Liver (tissue), 9 donors: Measurements from ENCODE around the gene KATNB1. TPM values are rescaled to one million over a fixed set of nuclear protein-coding genes. Genes with fewer than 3 reads are reported as not detected.
A peak's percentile ranks its signal among the peaks of the same experiment; 100 is the strongest.

Experiments
- DNase-seq: peaks from one replicate; pipeline ENCODE4 v3.0.0-alpha.2; 2017; ENCODE audit warnings: low spot score
- H3K27ac ChIP-seq, 2 donors: one replicate each; pipeline ENCODE4 v1.7.0; 2013; ENCODE audit warnings: inconsistent platforms in 2 of 2, low read length in 2 of 2, control low read depth in 1 of 2, low read depth in 1 of 2, mild to moderate bottlenecking in 1 of 2
- H3K27me3 ChIP-seq, 4 donors: one replicate each; pipeline versions ENCODE4 v1.6.1 to v1.7.0; 2013; ENCODE audit warnings: low read length in 3 of 4, inconsistent platforms in 1 of 4, mild to moderate bottlenecking in 1 of 4, moderate library complexity in 1 of 4; ENCODE audit not compliant: control insufficient read depth in 4 of 4, insufficient read depth in 4 of 4
- H3K36me3 ChIP-seq, 4 donors: one replicate each; pipeline versions ENCODE4 v1.6.1 to v1.7.0; 2013; ENCODE audit warnings: low read length in 3 of 4, mild to moderate bottlenecking in 3 of 4, low read depth in 1 of 4, moderate library complexity in 1 of 4; ENCODE audit not compliant: control insufficient read depth in 4 of 4, insufficient read depth in 3 of 4
- H3K4me1 ChIP-seq, 4 donors: one replicate each; pipeline versions ENCODE4 v1.6.1 to v1.7.0; 2013; ENCODE audit warnings: low read length in 3 of 4, mild to moderate bottlenecking in 3 of 4, moderate library complexity in 1 of 4; ENCODE audit not compliant: control insufficient read depth in 4 of 4, insufficient read depth in 4 of 4
- H3K4me3 ChIP-seq, 3 donors: one replicate each; pipeline versions ENCODE4 v1.6.1 to v1.7.0; 2013; ENCODE audit warnings: low read length in 3 of 3, control low read depth in 1 of 3, low read depth in 1 of 3, mild to moderate bottlenecking in 1 of 3
- H3K9ac ChIP-seq, 2 donors: one replicate each; pipeline ENCODE4 v1.7.0; 2013; ENCODE audit warnings: low read length in 2 of 2, mild to moderate bottlenecking in 2 of 2, moderate library complexity in 2 of 2, control low read depth in 1 of 2, low read depth in 1 of 2
- H3K9me3 ChIP-seq, 4 donors: one replicate each; pipeline versions ENCODE4 v1.6.1 to v1.7.0; 2013; ENCODE audit warnings: low read length in 3 of 4; ENCODE audit not compliant: control insufficient read depth in 4 of 4
- CTCF ChIP-seq: fragments of 150-350 bp; IDR thresholded peaks from 2 replicates; pipeline ENCODE4 v1.5.1; 2017; ENCODE audit warnings: improper control_type of control experiment, low read depth, low read length; ENCODE audit not compliant: missing input control
- HNF4A ChIP-seq, 2 donors: conservative IDR thresholded peaks; 2 replicates each; pipeline ENCODE4 v1.6.1; 2016; ENCODE audit warnings: antibody characterized with exemption in 2 of 2, mild to moderate bottlenecking in 2 of 2
- MAX ChIP-seq: IDR thresholded peaks from 2 replicates; pipeline ENCODE4 v1.6.1; 2016; ENCODE audit warnings: antibody characterized with exemption
- NR2F2 ChIP-seq: IDR thresholded peaks from 2 replicates; pipeline ENCODE4 v1.6.1; 2016; ENCODE audit warnings: antibody characterized with exemption
- REST ChIP-seq: IDR thresholded peaks from 2 replicates; pipeline ENCODE4 v1.6.1; 2016; ENCODE audit warnings: antibody characterized with exemption, mild to moderate bottlenecking
- WGBS: extraction: QIAGEN DNeasy Blood & Tissue Kit; methylation state at CpG from one replicate; pipeline ENCODE4 v1.1.7; 2013; 5-methylcytosine and 5-hydroxymethylcytosine counted together
- polyA plus RNA-seq, 2 donors: library from polyadenylated mRNA; stranded (reverse) in 1 of 2; unstranded in 1 of 2; fragments of 200-250 nt in 1 of 2; fragments of >200 nt in 1 of 2; fragmentation: Nextera tagmentation in 1 of 2; extraction: Ambion mirVana in 1 of 2; gene quantifications; one replicate each; pipeline versions ENCODE4 v1.2.1 to v1.2.3, GENCODE V29; 2013 to 2015
- total RNA-seq, 2 donors: library from RNA; depleted of rRNA; stranded (reverse); fragments of >200 nt; gene quantifications; one replicate each; pipeline ENCODE4 v1.2.3, GENCODE V29; 2014
- donor health status: healthy.
- donor health status: healthy.
- donor health status: healthy.
- donor health status: healthy.
- donor health status: healthy.

Gene KATNB1
- total and polyA plus RNA-seq, 4 donors: 4.5 to 16.4 (median 7.5) TPM

- H3K4me1 ChIP-seq: peaks cover 26 to 66% (median 56%) of the 10 kb centered on the region in 4 donors
- no peaks in the 10 kb centered on the region for H3K9me3 ChIP-seq
- peak within 1 kb of the TSS; percentile 26 to 56 (median 30) for H3K4me3 ChIP-seq
- DNase-seq: peak; percentile 69
- 13% methylated on average over 78 of the region's 78 CpGs for WGBS
- peak within 1 kb of the TSS; percentile 84 to 85 for H3K27ac ChIP-seq
- TF ChIP-seq REST (no peak), MAX (no peak), HNF4A (conservative IDR thresholded peaks at IDR 0.05) (no peak), CTCF (peak; percentile 12)
- peak within 1 kb of the TSS; percentile 10 to 53 for H3K9ac ChIP-seq
- H3K27me3 ChIP-seq: no peaks in the 10 kb centered on the region
- no peaks in the 10 kb centered on the region for H3K36me3 ChIP-seq
These were observed 67.0 kb downstream of the KATNB1 start, which contains the start of gene KIFC3 for GRCh38 chr16:57802341-57803133. KIFC3 (minus strand) TSS chr16:57802491; CDS start chr16:57798243, 4,248 bp downstream.

- peaks cover 25 to 65% (median 56%) of the 10 kb centered on the region in 4 donors for H3K4me1 ChIP-seq
- peak overlapping the region; percentile 84 to 85 for H3K27ac ChIP-seq
- H3K9ac ChIP-seq: peak overlapping the region in 1 of 2 donors; percentile 2
- no peak overlapping the region for H3K4me3 ChIP-seq
- H3K27me3 ChIP-seq: no peaks in the 10 kb centered on the region
- no peaks in the 10 kb centered on the region for H3K36me3 ChIP-seq
- DNase-seq: no peak
- TF ChIP-seq NR2F2: peak; percentile 74
- TF ChIP-seq CTCF: no peak
- WGBS: 73% methylated on average over 16 of the region's 16 CpGs
- H3K9me3 ChIP-seq: no peaks in the 10 kb centered on the region
These were observed 67.8 kb downstream of the KATNB1 start for GRCh38 chr16:57803134-57803990.
